Stimulated activated naive CD8-positive, alpha-beta T cell treated with anti-CD3 and anti-CD28 coated beads, Interleukin-15, Interleukin-2, amounts not matched to agents 100 ng/mL and 50 ng/mL, for 24 hours (primary cell): ENCODE results near the gene RNF111.
A peak's percentile ranks its signal among the peaks of the same experiment; 100 is the strongest.

Experiments
- H3K27ac Mint-ChIP-seq: one replicate; pipeline ENCODE4 v1.8.0; 2021; ENCODE audit warnings: mild to moderate bottlenecking, mixed read lengths
- H3K27me3 Mint-ChIP-seq: one replicate; pipeline ENCODE4 v1.8.0; 2021; ENCODE audit warnings: mixed read lengths
- H3K36me3 Mint-ChIP-seq: one replicate; pipeline ENCODE4 v1.8.0; 2021; ENCODE audit warnings: low read depth, mixed read lengths
- H3K4me1 Mint-ChIP-seq: one replicate; pipeline ENCODE4 v1.8.0; 2021; ENCODE audit warnings: low read depth, mixed read lengths
- H3K4me3 Mint-ChIP-seq: one replicate; pipeline ENCODE4 v1.8.0; 2021; ENCODE audit warnings: mild to moderate bottlenecking, mixed read lengths
- H3K9me3 Mint-ChIP-seq: one replicate; pipeline ENCODE4 v1.8.0; 2021; ENCODE audit warnings: mixed read lengths

Gene RNF111

DNA sequence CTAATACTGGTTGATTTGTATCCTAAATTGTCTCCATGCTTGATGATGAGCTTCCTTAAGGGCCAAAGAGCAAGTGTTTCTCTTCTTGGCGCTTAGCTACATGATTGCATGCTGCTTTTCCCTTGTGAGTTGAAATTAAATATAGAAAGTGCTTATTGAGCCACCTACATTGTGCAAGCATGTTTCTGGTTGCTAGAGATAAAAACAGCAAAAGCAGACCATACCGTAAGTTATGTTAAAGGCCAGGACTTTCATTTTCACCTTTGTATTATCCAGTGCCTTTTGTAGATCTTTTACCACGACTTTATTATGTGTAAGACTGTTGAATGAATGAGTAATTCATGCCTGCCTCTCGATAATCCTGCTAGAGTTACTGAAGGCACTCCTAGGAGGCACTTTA lies 75.6 kb downstream of the RNF111 start:
- H3K4me1 Mint-ChIP-seq: no peaks in the 10 kb centered on the region
- no peaks in the 10 kb centered on the region for H3K9me3 Mint-ChIP-seq
- H3K4me3 Mint-ChIP-seq: no peak overlapping the region
- H3K27me3 Mint-ChIP-seq: no peaks in the 10 kb centered on the region
- H3K27ac Mint-ChIP-seq: no peak overlapping the region
- peaks cover 71% of the 10 kb centered on the region for H3K36me3 Mint-ChIP-seq

DNA sequence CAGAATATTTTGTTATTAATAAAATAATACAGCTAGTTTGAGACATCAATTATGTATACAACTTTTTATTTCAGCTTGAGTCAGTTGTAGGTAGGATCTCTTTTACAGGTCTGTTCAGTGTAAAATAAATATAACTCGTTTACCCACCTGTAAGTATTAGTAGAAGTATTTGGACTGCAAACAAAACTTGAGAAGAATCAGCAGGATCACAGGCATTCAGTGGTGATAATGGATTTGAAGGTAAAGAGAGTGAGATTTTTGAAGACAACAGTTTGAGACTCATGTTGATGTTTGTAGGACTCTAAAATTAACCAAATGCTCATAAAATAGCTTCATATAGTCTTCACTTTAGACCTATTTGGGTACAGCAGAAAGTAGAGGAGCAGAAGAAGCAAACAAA lies 82.0 kb downstream of the RNF111 start:
- peaks cover 75% of the 10 kb centered on the region for H3K36me3 Mint-ChIP-seq
- no peak overlapping the region for H3K27ac Mint-ChIP-seq
- no peak overlapping the region for H3K4me3 Mint-ChIP-seq
- peaks cover 11% of the 10 kb centered on the region for H3K4me1 Mint-ChIP-seq
- H3K9me3 Mint-ChIP-seq: no peaks in the 10 kb centered on the region
- H3K27me3 Mint-ChIP-seq: no peaks in the 10 kb centered on the region

DNA sequence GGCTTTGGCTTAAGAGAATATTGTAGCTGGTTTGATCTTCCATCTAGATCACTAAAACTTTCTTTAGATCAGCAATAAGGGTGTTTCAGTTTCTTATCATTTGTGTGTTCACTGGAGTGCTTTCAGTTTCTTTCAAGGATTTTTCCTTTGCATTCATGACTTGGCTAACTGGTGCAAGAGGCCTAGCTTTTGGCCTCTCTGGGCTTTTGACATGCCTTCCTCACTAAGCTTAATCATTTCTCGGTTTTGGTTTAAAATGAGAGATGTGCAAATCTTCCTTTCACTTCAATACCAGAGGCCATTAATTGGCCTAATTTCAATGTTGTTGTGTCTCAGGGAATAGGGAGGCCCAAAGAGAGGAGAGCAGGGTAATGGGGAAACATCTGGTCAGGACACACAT lies 87.1 kb downstream of the RNF111 start:
- H3K27ac Mint-ChIP-seq: peak overlapping the region; percentile 81
- H3K4me3 Mint-ChIP-seq: no peak overlapping the region
- H3K36me3 Mint-ChIP-seq: peaks cover 59% of the 10 kb centered on the region

DNA sequence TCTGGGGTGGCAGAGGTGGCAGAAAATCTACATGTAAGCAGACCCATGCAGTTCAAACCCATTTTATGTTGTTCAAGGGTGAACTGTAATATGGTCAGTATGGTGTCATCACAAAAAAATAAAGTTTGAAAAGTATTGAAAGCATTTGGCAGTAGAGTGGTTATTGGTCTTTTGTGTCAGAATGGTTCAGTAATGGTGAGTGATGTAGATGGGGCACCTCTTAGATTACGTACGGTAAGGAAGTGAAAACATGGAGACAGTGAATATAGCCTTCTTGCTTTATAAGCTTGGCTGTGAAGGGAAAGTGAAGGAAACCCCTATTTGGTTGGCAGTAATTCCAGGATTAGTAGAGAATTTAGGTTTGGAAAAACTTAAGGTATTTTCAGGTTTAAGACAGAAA lies 100.3 kb downstream of the RNF111 start:
- Mint-ChIP-seq H3K4me1 (no peaks in the 10 kb centered on the region), H3K27me3 (no peaks in the 10 kb centered on the region), H3K9me3 (no peaks in the 10 kb centered on the region), H3K4me3 (no peak overlapping the region), H3K36me3 (peaks cover 45% of the 10 kb centered on the region), H3K27ac (no peak overlapping the region)

More for the DNA sequence above, 87.1 kb downstream of the RNF111 start:
- H3K4me1 Mint-ChIP-seq: peaks cover 15% of the 10 kb centered on the region
- no peaks in the 10 kb centered on the region for H3K27me3 Mint-ChIP-seq
- no peaks in the 10 kb centered on the region for H3K9me3 Mint-ChIP-seq

GRCh38 chr15:59094077-59094476 lies 106.6 kb downstream of the RNF111 start:
- Mint-ChIP-seq H3K4me1 (peaks cover 7% of the 10 kb centered on the region), H3K36me3 (peaks cover 36% of the 10 kb centered on the region), H3K27me3 (no peaks in the 10 kb centered on the region), H3K27ac (no peak overlapping the region), H3K4me3 (no peak overlapping the region), H3K9me3 (no peaks in the 10 kb centered on the region)

DNA sequence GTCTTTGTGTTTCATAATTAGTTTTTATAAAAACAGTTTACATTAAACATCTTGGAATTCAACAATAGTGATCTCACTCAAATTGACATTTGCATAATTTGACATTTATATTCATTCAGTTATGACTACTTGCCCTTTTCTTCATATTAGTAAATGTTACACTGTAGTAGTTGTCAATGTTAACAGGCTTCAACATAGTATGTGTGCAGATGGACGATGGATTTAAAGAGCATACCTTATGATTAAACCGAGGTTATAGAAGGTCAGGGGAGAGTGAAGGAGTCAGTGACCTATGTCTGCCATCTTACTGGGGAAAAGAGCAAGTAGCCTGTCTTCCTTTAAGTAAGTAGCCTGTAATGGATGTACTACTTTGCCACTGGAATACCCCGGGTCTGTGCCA lies 109.0 kb downstream of the RNF111 start:
- peaks cover 26% of the 10 kb centered on the region for H3K36me3 Mint-ChIP-seq
- no peaks in the 10 kb centered on the region for H3K9me3 Mint-ChIP-seq
- peaks cover 13% of the 10 kb centered on the region for H3K4me1 Mint-ChIP-seq
- no peaks in the 10 kb centered on the region for H3K27me3 Mint-ChIP-seq
- no peak overlapping the region for H3K27ac Mint-ChIP-seq
- H3K4me3 Mint-ChIP-seq: no peak overlapping the region

- H3K4me3 Mint-ChIP-seq: no peak overlapping the region
- H3K4me1 Mint-ChIP-seq: peaks cover 16% of the 10 kb centered on the region
- peaks cover 16% of the 10 kb centered on the region for H3K36me3 Mint-ChIP-seq
- no peaks in the 10 kb centered on the region for H3K9me3 Mint-ChIP-seq
- H3K27me3 Mint-ChIP-seq: no peaks in the 10 kb centered on the region
- H3K27ac Mint-ChIP-seq: no peak overlapping the region
Measured at GRCh38 chr15:59099162-59099685, 111.8 kb downstream of the RNF111 start.

DNA sequence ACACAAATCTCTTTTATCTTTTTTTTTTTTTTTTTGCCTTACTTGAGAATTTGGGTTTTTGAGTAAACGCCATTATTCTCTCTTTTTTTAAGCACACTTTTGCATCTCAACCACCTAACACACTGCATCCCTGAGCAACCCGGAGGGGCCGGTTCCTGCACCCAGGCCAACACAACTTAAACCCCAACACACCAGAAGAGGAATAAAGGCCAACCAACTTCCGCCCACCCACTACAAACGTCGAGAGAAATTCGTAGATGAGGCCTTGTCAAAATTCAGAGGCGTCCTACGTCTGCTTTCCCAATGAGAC lies 117.1 kb downstream of the RNF111 start:
- Mint-ChIP-seq H3K9me3 (no peaks in the 10 kb centered on the region), H3K4me3 (peak overlapping the region; percentile 89), H3K27ac (peak overlapping the region; percentile 96), H3K36me3 (peaks cover 19% of the 10 kb centered on the region), H3K27me3 (no peaks in the 10 kb centered on the region), H3K4me1 (peaks cover 18% of the 10 kb centered on the region)

- no peaks in the 10 kb centered on the region for H3K27me3 Mint-ChIP-seq
- H3K4me3 Mint-ChIP-seq: peak within 1 kb of the TSS; percentile 89
- H3K27ac Mint-ChIP-seq: peak within 1 kb of the TSS; percentile 96
- H3K4me1 Mint-ChIP-seq: peaks cover 18% of the 10 kb centered on the region
- peaks cover 21% of the 10 kb centered on the region for H3K36me3 Mint-ChIP-seq
- no peaks in the 10 kb centered on the region for H3K9me3 Mint-ChIP-seq
Measured at GRCh38 chr15:59104912-59105732, 117.7 kb downstream of the RNF111 start, which contains the start of gene CCNB2. CCNB2 (plus strand) TSS chr15:59105146; CDS start chr15:59105269, 123 bp downstream.

DNA sequence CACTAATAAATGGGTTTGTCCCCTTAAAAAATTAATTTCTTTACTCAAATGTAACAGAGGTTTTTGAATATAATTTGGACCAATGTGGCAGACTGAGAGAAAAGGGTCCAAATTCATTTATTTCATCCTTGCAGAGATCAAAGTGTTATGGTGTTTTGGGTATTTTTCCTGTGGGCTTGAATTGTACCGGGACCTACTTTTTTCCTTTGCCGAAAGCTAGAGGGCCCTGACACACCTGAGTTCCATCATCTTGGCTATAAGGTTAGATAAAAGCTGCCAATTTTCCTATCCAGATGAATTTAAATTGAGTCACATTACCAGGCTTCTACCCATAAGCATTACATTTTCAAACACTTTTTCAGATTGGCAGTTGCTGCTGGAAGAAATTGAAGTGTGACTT lies 118.4 kb downstream of the RNF111 start:
- H3K27ac Mint-ChIP-seq: peak overlapping the region; percentile 96
- peaks cover 18% of the 10 kb centered on the region for H3K4me1 Mint-ChIP-seq
- H3K27me3 Mint-ChIP-seq: no peaks in the 10 kb centered on the region
- H3K4me3 Mint-ChIP-seq: peak overlapping the region; percentile 89
- no peaks in the 10 kb centered on the region for H3K9me3 Mint-ChIP-seq
- H3K36me3 Mint-ChIP-seq: peaks cover 28% of the 10 kb centered on the region

- no peak overlapping the region for H3K4me3 Mint-ChIP-seq
- H3K27me3 Mint-ChIP-seq: no peaks in the 10 kb centered on the region
- H3K36me3 Mint-ChIP-seq: peaks cover 58% of the 10 kb centered on the region
- no peaks in the 10 kb centered on the region for H3K9me3 Mint-ChIP-seq
- H3K4me1 Mint-ChIP-seq: no peaks in the 10 kb centered on the region
- H3K27ac Mint-ChIP-seq: no peak overlapping the region
Measured at GRCh38 chr15:59111251-59111650, 123.8 kb downstream of the RNF111 start.

DNA sequence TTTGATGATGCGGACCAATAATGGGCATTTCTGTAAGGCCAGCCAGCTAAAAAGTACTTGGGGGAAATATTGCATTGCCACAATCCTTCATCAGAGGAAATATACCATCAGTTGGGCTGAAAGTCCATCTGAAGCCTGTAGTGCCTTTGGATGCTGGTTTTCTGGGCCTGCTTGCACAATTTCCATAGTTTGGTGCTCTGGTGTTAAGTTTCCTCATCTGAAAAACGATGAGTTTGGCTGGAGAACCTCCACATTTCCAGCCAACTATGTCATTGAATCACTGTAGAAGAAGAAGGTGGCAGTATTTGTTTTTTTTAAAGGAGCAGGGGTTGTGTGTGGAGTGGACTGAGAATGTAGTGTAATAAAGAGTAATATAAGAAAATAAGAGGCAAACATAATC lies 127.6 kb downstream of the RNF111 start:
- Mint-ChIP-seq H3K27ac (no peak overlapping the region), H3K27me3 (no peaks in the 10 kb centered on the region), H3K36me3 (peaks cover 66% of the 10 kb centered on the region), H3K4me3 (no peak overlapping the region), H3K9me3 (no peaks in the 10 kb centered on the region), H3K4me1 (no peaks in the 10 kb centered on the region)

- Mint-ChIP-seq H3K36me3 (peaks cover 62% of the 10 kb centered on the region), H3K4me3 (no peak overlapping the region), H3K9me3 (no peaks in the 10 kb centered on the region), H3K4me1 (no peaks in the 10 kb centered on the region), H3K27ac (no peak overlapping the region), H3K27me3 (no peaks in the 10 kb centered on the region)
Measured at GRCh38 chr15:59116141-59116540, 128.7 kb downstream of the RNF111 start.

DNA sequence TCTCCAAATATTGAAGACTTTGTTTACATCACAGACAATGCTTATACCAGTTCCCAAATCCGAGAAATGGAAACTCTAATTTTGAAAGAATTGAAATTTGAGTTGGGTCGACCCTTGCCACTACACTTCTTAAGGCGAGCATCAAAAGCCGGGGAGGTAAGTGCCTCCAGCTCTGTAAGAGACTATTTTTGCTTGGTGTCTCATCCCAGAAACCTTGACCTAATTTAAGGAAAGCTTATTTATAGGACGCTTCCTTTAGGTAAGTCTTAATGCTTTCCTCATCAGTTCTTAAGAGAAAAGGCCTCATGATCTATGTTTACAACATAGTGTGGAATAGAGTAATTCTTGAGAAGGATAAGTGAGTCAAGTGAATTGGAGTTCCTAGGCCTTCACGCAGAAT lies 129.3 kb downstream of the RNF111 start:
- no peak overlapping the region for H3K27ac Mint-ChIP-seq
- H3K4me1 Mint-ChIP-seq: no peaks in the 10 kb centered on the region
- peaks cover 60% of the 10 kb centered on the region for H3K36me3 Mint-ChIP-seq

GRCh38 chr15:59119625-59120024 lies 132.2 kb downstream of the RNF111 start:
- H3K9me3 Mint-ChIP-seq: no peaks in the 10 kb centered on the region
- H3K27ac Mint-ChIP-seq: no peak overlapping the region
- H3K4me3 Mint-ChIP-seq: no peak overlapping the region
- H3K4me1 Mint-ChIP-seq: no peaks in the 10 kb centered on the region
- peaks cover 58% of the 10 kb centered on the region for H3K36me3 Mint-ChIP-seq
- H3K27me3 Mint-ChIP-seq: no peaks in the 10 kb centered on the region

More for the DNA sequence above, 129.3 kb downstream of the RNF111 start:
- no peaks in the 10 kb centered on the region for H3K27me3 Mint-ChIP-seq
- no peak overlapping the region for H3K4me3 Mint-ChIP-seq
- H3K9me3 Mint-ChIP-seq: no peaks in the 10 kb centered on the region

DNA sequence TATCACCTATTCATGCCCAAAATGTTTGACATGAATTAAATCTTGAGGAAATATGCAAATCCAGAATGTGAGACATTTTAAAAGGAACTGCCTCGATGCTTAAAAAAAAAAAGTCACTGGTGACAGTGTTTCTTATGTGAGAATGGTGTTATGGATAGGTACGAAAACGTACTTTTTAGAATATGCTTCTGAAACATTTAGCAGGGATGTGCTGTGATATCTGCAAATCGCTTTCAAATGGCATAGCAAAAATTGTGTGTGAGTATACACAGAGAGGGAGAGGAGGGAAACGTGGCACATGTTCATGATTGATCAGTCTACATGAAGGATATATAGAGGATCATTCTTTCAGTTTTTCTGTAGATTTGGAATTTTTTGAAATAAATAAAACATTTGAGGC lies 133.5 kb downstream of the RNF111 start:
- Mint-ChIP-seq H3K36me3 (peaks cover 55% of the 10 kb centered on the region), H3K27me3 (no peaks in the 10 kb centered on the region), H3K9me3 (no peaks in the 10 kb centered on the region), H3K4me1 (no peaks in the 10 kb centered on the region), H3K27ac (no peak overlapping the region), H3K4me3 (no peak overlapping the region)
